GM13976 (cell line): ENCODE measurements around the gene DERL2.

Experiments
- DNase-seq: peaks from one replicate; pipeline ENCODE4 v3.0.0; 2012; ENCODE audit warnings: low spot score
- in situ Hi-C: fragments of 300-500 bp; cut with MboI; formaldehyde crosslinking; loops from one replicate; pipeline ENCODE4 v1.12.0; 2022; ENCODE audit warnings: low sequenced_read_pairs, mixed read lengths, inconsistent platforms; ENCODE audit not compliant: unreplicated experiment
- TF ChIP-seq, protein P1 (sequence below): IDR thresholded peaks from 2 replicates; pipeline ENCODE4 v1.5.1; 2012; ENCODE audit warnings: borderline replicate concordance, mild to moderate bottlenecking; ENCODE audit not compliant: insufficient read depth; ENCODE audit errors: extremely low read depth, missing control alignments, control extremely low read depth

DERL2 gene

DNA sequence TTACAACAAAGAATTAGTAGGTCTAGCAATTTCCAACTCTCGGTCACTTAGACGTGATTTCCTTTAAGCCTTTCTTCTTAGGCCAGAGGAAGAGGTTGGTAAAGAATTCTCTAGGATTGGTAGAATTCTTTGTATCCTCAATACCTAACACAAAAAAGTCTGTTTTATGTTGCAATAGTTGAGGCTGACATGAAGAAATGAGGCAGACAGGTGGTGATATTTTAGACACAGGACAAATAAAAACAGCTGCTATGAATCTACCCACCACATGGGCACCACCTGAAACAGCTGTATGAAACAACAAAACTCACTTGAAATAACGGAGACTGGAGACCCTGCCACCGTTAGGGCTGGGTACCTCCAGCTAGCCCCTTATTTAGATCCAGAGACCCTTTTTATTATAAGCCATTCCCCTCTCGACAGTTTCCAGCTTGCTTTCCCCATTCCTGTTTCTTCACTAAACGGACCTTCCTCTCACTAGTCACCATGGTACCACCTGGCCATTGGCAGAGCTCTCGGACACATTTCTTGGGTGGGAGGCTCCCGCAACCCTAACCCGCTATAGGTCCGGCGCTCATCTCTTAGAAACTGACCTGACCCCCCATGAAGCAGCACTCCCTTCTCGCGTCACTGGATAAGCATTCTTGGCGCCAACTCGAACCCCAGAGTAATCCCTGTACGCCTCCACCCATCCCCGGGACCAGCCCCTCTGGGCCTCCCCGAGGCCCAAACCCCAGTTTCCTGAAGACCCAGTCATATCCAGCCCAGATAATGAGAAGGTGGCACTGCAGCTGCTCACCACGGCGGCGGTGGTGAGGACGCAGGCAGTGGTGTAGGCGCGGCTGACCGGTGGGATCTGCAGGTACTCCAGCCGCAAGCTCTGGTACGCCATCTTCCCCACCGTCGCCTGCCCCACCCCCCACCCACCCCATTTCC lies at the start of gene DERL2:
Gene DERL2 (minus strand): TSS at position 909 of the 936 bp plus-strand sequence. CDS start 17 bp downstream, at position 892.
- no peak for DNase-seq
- in situ Hi-C loops: no loop called here
- TF ChIP-seq, protein P1, sequence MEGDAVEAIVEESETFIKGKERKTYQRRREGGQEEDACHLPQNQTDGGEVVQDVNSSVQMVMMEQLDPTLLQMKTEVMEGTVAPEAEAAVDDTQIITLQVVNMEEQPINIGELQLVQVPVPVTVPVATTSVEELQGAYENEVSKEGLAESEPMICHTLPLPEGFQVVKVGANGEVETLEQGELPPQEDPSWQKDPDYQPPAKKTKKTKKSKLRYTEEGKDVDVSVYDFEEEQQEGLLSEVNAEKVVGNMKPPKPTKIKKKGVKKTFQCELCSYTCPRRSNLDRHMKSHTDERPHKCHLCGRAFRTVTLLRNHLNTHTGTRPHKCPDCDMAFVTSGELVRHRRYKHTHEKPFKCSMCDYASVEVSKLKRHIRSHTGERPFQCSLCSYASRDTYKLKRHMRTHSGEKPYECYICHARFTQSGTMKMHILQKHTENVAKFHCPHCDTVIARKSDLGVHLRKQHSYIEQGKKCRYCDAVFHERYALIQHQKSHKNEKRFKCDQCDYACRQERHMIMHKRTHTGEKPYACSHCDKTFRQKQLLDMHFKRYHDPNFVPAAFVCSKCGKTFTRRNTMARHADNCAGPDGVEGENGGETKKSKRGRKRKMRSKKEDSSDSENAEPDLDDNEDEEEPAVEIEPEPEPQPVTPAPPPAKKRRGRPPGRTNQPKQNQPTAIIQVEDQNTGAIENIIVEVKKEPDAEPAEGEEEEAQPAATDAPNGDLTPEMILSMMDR: no peak

- TF ChIP-seq, protein P1: no peak
- DNase-seq: no peak
- in situ Hi-C loops: no loop called here
Observed at GRCh38 chr17:5535436-5535835, 49.5 kb upstream of the DERL2 start.

DNA sequence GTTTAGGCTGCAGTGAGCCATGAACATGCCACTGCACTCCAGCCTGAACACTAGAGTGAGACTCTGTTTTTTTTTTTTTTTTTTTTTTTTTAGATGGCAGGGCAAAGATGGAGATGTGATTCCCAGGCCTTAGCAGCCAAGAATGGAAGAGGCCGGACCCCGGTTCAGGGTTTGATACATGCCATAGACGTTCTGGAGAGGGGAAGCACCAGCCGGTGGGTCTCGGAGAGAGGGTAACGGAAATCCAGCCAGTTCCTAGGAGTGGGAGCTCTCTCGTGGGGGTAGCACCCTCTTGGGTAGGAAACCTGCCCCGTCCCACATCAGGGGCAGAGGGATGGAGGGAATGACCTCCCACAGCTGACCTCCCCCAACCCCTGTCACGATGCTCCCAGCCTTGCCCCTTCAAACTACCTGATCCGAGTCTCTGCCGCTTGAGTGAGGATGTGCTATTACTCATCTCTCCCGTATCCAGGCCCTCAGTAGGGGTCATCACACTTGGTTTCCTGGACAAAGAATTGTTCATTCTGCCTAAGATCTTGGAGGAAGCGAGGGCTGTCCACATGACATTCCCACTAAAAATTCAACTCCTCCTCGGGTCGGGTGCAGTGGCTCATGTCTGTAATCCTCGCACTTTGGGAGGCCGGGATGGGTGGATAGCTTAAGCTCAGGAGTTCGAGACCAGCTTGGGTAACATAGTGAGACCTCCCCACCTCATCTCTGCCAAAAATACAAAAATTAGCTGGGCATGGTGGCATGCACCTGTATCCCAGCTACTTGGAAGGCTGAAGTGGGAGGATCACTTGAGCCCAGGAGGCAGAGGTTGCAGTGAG lies 47.7 kb upstream of the DERL2 start:
- in situ Hi-C loops: no loop called here

DNA sequence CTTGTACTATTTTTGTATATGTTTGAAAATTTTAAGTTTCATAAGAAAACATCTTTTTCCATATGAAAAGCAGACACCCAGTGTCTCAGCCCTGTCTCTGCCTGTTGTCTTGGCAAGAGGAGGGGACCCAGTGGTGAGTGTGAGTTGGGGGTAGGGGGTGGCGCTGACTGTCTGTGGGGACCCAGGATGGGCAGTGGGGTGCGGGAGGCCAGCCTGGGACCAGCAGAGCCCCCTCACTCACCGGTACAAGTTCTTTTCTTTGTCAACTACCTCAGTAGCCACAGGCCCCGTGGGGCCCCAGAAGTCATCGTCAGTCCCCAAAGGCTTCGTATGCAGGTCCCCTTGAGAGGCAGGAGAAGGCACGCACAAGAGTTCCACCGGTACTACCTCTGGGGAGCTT lies 46.6 kb upstream of the DERL2 start:
- DNase-seq: no peak
- TF ChIP-seq, protein P1: no peak
- in situ Hi-C loops: no loop called here

More for the DNA sequence above, 47.7 kb upstream of the DERL2 start:
- no peak for DNase-seq
- TF ChIP-seq, protein P1: no peak

- TF ChIP-seq, protein P1: no peak
- in situ Hi-C loops: no loop called here
- DNase-seq: no peak
Observed at GRCh38 chr17:5531085-5531418, 45.1 kb upstream of the DERL2 start.

- in situ Hi-C loops: no loop called here
- TF ChIP-seq, protein P1: no peak
- DNase-seq: no peak
Observed at GRCh38 chr17:5530265-5531084, 44.5 kb upstream of the DERL2 start.
